Keratinocyte (primary cell): ENCODE results near the gene BID. TPM values are rescaled to one million over a fixed set of nuclear protein-coding genes. Genes with fewer than 3 reads are reported as not detected.

Experiments used
- DNase-seq: peaks from one replicate; pipeline ENCODE4 v3.0.0-alpha.2; 2011; ENCODE audit warnings: low read depth, missing footprints, low spot score
- FAIRE-seq: peaks from 2 replicates; lab custom pipeline; 2011; peaks lifted over from hg19 to GRCh38; lab: Jason Lieb, UNC
- H2AFZ ChIP-seq: 2 replicates; pipeline ENCODE4 v1.6.0; 2012; ENCODE audit warnings: low read length, control low read depth, inconsistent platforms; ENCODE audit not compliant: control insufficient read depth
- H3K27ac ChIP-seq: 2 replicates; pipeline ENCODE4 v1.5.1; 2011; ENCODE audit warnings: low read length; ENCODE audit not compliant: control insufficient read depth, insufficient read depth
- H3K27me3 ChIP-seq: 3 replicates; pipeline ENCODE4 v1.6.0; 2011; ENCODE audit warnings: low read length; ENCODE audit not compliant: control insufficient read depth, insufficient read depth; ENCODE audit errors: extremely low read depth
- H3K36me3 ChIP-seq, 2 experiments: 2 replicates in 1 of 2; 3 replicates in 1 of 2; pipeline ENCODE4 v1.5.1; 2011; ENCODE audit warnings: low read length in 2 of 2, mild to moderate bottlenecking in 1 of 2; ENCODE audit not compliant: control insufficient read depth in 2 of 2, insufficient read depth in 2 of 2; ENCODE audit errors: extremely low read depth in 1 of 2
- H3K4me1 ChIP-seq: 3 replicates; pipeline ENCODE4 v1.5.1; 2011; ENCODE audit warnings: low read length; ENCODE audit not compliant: control insufficient read depth, insufficient read depth; ENCODE audit errors: extremely low read depth
- H3K4me2 ChIP-seq: 3 replicates; pipeline ENCODE4 v1.6.0; 2011; ENCODE audit warnings: low read depth, low read length; ENCODE audit not compliant: control insufficient read depth, insufficient read depth; ENCODE audit errors: extremely low read depth
- H3K4me3 ChIP-seq, 3 experiments: fragments of 200-600 bp in 1 of 3; sonication (generic) in 1 of 3; 2 replicates in 2 of 3; 3 replicates in 1 of 3; pipeline ENCODE4 v1.5.1; 2011 to 2016; ENCODE audit warnings: low read length in 3 of 3, mild to moderate bottlenecking in 3 of 3, control low read depth in 2 of 3, inconsistent platforms in 1 of 3, low read depth in 1 of 3, mixed read lengths in 1 of 3, mixed run types in 1 of 3, moderate library complexity in 1 of 3; ENCODE audit not compliant: control insufficient read depth in 2 of 3, insufficient read depth in 2 of 3; ENCODE audit errors: extremely low read depth in 1 of 3
- H3K79me2 ChIP-seq: 2 replicates; pipeline ENCODE4 v1.6.0; 2012; ENCODE audit warnings: low read length; ENCODE audit not compliant: control insufficient read depth, insufficient read depth
- H3K9ac ChIP-seq: 3 replicates; pipeline ENCODE4 v1.6.0; 2011; ENCODE audit warnings: low read length; ENCODE audit not compliant: control insufficient read depth, insufficient read depth; ENCODE audit errors: extremely low read depth
- H3K9me1 ChIP-seq: 3 replicates; pipeline ENCODE4 v1.6.0; 2011; ENCODE audit warnings: low read length; ENCODE audit not compliant: control insufficient read depth, insufficient read depth; ENCODE audit errors: extremely low read depth
- H3K9me3 ChIP-seq: 2 replicates; pipeline ENCODE4 v1.5.1; 2012; ENCODE audit warnings: low read depth, low read length; ENCODE audit not compliant: control insufficient read depth
- H4K20me1 ChIP-seq: 3 replicates; pipeline ENCODE4 v1.6.0; 2011; ENCODE audit warnings: low read length; ENCODE audit not compliant: control insufficient read depth, insufficient read depth; ENCODE audit errors: extremely low read depth
- EZH2 ChIP-seq: IDR thresholded peaks from one replicate; pipeline ENCODE4 v1.6.1; 2012; ENCODE audit warnings: inconsistent platforms, mild to moderate bottlenecking, low read length, moderate library complexity
- dilution Hi-C: fragments of 300-500 bp; cut with MboI; formaldehyde crosslinking; loops from one replicate; pipeline ENCODE4 v1.7.0; 2020; ENCODE audit warnings: low sequenced_read_pairs; ENCODE audit not compliant: extremely low pct_ligation_motif_present
- polyA plus RNA-seq, 5 experiments: library from polyadenylated mRNA; depleted of rRNA in 3 of 5; stranded (reverse) in 3 of 5; stranded (forward) in 1 of 5; unstranded in 1 of 5; fragments of >200 nt; gene quantifications; 1 replicate in 1 of 5; 2 replicates in 3 of 5; 3 replicates in 1 of 5; pipeline versions ENCODE4 v1.2.1 to v1.2.3, GENCODE V29; 2011 to 2012; ENCODE audit warnings: missing spikeins in 2 of 5, low read depth in 1 of 5, low replicate concordance in 1 of 5
- TF ChIP-seq, protein P1 (sequence below), 3 experiments: IDR thresholded peaks in 1 of 3; conservative IDR thresholded peaks in 1 of 3; optimal IDR thresholded peaks in 1 of 3; 2 replicates in 2 of 3; 3 replicates in 1 of 3; pipeline versions ENCODE3 to v1.5.1; 2011; ENCODE audit warnings: low read length in 3 of 3, mild to moderate bottlenecking in 3 of 3, moderate library complexity in 2 of 3, control low read depth in 1 of 3, inconsistent platforms in 1 of 3; ENCODE audit not compliant: insufficient read depth in 2 of 3; ENCODE audit errors: extremely low read depth in 1 of 3

BID gene
- polyA plus RNA-seq, 1 donor (not counting 4 experiments of a cell fraction or from before 2014, with no cell fraction given), result 46.0 TPM

- dilution Hi-C loops, result no loop called here
- Histone ChIP-seq H3K9ac (no peak overlapping the region), H3K36me3 (peaks cover 15 to 25% of the 10 kb centered on the region in 2 experiments), H3K9me3 (no peaks in the 10 kb centered on the region), H2AFZ (no peak overlapping the region), H3K79me2 (no peaks in the 10 kb centered on the region), H3K4me2 (no peak overlapping the region), H4K20me1 (no peaks in the 10 kb centered on the region), H3K9me1 (no peaks in the 10 kb centered on the region), H3K4me1 (peaks cover 10% of the 10 kb centered on the region), H3K27me3 (no peaks in the 10 kb centered on the region), H3K27ac (no peak overlapping the region), H3K4me3 (no peak overlapping the region)
- DNase-seq, result no peak
- no peak for FAIRE-seq
- no peak for TF ChIP-seq EZH2
- TF ChIP-seq, protein P1, sequence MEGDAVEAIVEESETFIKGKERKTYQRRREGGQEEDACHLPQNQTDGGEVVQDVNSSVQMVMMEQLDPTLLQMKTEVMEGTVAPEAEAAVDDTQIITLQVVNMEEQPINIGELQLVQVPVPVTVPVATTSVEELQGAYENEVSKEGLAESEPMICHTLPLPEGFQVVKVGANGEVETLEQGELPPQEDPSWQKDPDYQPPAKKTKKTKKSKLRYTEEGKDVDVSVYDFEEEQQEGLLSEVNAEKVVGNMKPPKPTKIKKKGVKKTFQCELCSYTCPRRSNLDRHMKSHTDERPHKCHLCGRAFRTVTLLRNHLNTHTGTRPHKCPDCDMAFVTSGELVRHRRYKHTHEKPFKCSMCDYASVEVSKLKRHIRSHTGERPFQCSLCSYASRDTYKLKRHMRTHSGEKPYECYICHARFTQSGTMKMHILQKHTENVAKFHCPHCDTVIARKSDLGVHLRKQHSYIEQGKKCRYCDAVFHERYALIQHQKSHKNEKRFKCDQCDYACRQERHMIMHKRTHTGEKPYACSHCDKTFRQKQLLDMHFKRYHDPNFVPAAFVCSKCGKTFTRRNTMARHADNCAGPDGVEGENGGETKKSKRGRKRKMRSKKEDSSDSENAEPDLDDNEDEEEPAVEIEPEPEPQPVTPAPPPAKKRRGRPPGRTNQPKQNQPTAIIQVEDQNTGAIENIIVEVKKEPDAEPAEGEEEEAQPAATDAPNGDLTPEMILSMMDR (optimal IDR thresholded peaks at IDR 0.05 in 1 of 3, IDR thresholded peaks at IDR 0.05 in 1 of 3, conservative IDR thresholded peaks at IDR 0.05 in 1 of 3; ENCODE audit: extremely low read depth in 1 of 3, insufficient read depth in 2 of 3, low read length in 3 of 3), result no peak
These were observed 13.6 kb upstream of the BID start for GRCh38 chr22:17787716-17788330.

- H3K27me3 ChIP-seq, result no peaks in the 10 kb centered on the region
- peaks cover 15 to 25% of the 10 kb centered on the region in 2 experiments for H3K36me3 ChIP-seq
- H3K79me2 ChIP-seq, result no peaks in the 10 kb centered on the region
- dilution Hi-C loops, result no loop called here
- DNase-seq (no peak), FAIRE-seq (no peak)
- H3K9ac ChIP-seq, result no peak overlapping the region
- H2AFZ ChIP-seq, result no peak overlapping the region
- no peak overlapping the region for H3K4me3 ChIP-seq
- peaks cover 16% of the 10 kb centered on the region for H3K4me1 ChIP-seq
- no peaks in the 10 kb centered on the region for H3K9me3 ChIP-seq
- no peak for TF ChIP-seq EZH2
- TF ChIP-seq, protein P1 (optimal IDR thresholded peaks at IDR 0.05 in 1 of 3, IDR thresholded peaks at IDR 0.05 in 1 of 3, conservative IDR thresholded peaks at IDR 0.05 in 1 of 3; ENCODE audit: extremely low read depth in 1 of 3, insufficient read depth in 2 of 3, low read length in 3 of 3), result no peak
- H3K4me2 ChIP-seq, result no peak overlapping the region
- H4K20me1 ChIP-seq, result no peaks in the 10 kb centered on the region
- no peak overlapping the region for H3K27ac ChIP-seq
- no peaks in the 10 kb centered on the region for H3K9me1 ChIP-seq
These were observed 13.0 kb upstream of the BID start for GRCh38 chr22:17787241-17787640.
